ENCODE results near the gene TMEM167A.
"Not testable (repeated sequence)": the region's sequence is repeated elsewhere in the genome, so short reads cannot be mapped to it uniquely, and the experiment has no call there.

Gene TMEM167A

GRCh38 chr5:83072966-83073365 is 4.2 kb downstream of the TMEM167A start:
- no peak for DNase-seq (ENCODE audit: low read depth)
- no peak for TF ChIP-seq MYC (IDR thresholded peaks at IDR 0.05; ENCODE audit: low read depth, low read length)
- no peak for TF ChIP-seq POLR2A (IDR thresholded peaks at IDR 0.05; ENCODE audit: extremely low read depth, insufficient read length)
- no peak for TF ChIP-seq CTCF (IDR thresholded peaks at IDR 0.05; ENCODE audit: low read depth, low read length)
- no peak for TF ChIP-seq MAX (IDR thresholded peaks at IDR 0.05; ENCODE audit: low read depth, low read length)
- H3K4me3 ChIP-seq (ENCODE audit: low read depth, low read length): no peak overlapping the region

GRCh38 chr5:83071286-83072051 is 5.7 kb downstream of the TMEM167A start:
- TF ChIP-seq POLR2A (IDR thresholded peaks at IDR 0.05; ENCODE audit: extremely low read depth, insufficient read length): no peak
- TF ChIP-seq MYC (IDR thresholded peaks at IDR 0.05; ENCODE audit: low read depth, low read length): no peak
- TF ChIP-seq CTCF (IDR thresholded peaks at IDR 0.05; ENCODE audit: low read depth, low read length): no peak
- no peak for TF ChIP-seq MAX (IDR thresholded peaks at IDR 0.05; ENCODE audit: low read depth, low read length)
- DNase-seq (ENCODE audit: low read depth): no peak
- no peak overlapping the region for H3K4me3 ChIP-seq (ENCODE audit: low read depth, low read length)

GRCh38 chr5:83069096-83069799 is 7.9 kb downstream of the TMEM167A start:
- DNase-seq (ENCODE audit: low read depth): no peak
- TF ChIP-seq MAX (IDR thresholded peaks at IDR 0.05; ENCODE audit: low read depth, low read length) (no peak), MYC (IDR thresholded peaks at IDR 0.05; ENCODE audit: low read depth, low read length) (no peak), POLR2A (IDR thresholded peaks at IDR 0.05; ENCODE audit: extremely low read depth, insufficient read length) (no peak), CTCF (IDR thresholded peaks at IDR 0.05; ENCODE audit: low read depth, low read length) (no peak)
- H3K4me3 ChIP-seq (ENCODE audit: low read depth, low read length): no peak overlapping the region

- DNase-seq (ENCODE audit: low read depth); H3K4me3 ChIP-seq (ENCODE audit: low read depth, low read length): not testable (repeated sequence)
These were observed 9.8 kb downstream of the TMEM167A start for GRCh38 chr5:83067377-83067776.

GRCh38 chr5:83066548-83067110 is 10.6 kb downstream of the TMEM167A start:
- TF ChIP-seq POLR2A (IDR thresholded peaks at IDR 0.05; ENCODE audit: extremely low read depth, insufficient read length): no peak
- TF ChIP-seq MYC (IDR thresholded peaks at IDR 0.05; ENCODE audit: low read depth, low read length): no peak
- no peak for TF ChIP-seq MAX (IDR thresholded peaks at IDR 0.05; ENCODE audit: low read depth, low read length)
- TF ChIP-seq CTCF (IDR thresholded peaks at IDR 0.05; ENCODE audit: low read depth, low read length): no peak
- H3K4me3 ChIP-seq (ENCODE audit: low read depth, low read length): no peak overlapping the region
- peak; percentile 6 for DNase-seq (ENCODE audit: low read depth)

GRCh38 chr5:83059341-83059740 is 17.9 kb downstream of the TMEM167A start:
- TF ChIP-seq MAX (IDR thresholded peaks at IDR 0.05; ENCODE audit: low read depth, low read length) (no peak), CTCF (IDR thresholded peaks at IDR 0.05; ENCODE audit: low read depth, low read length) (no peak), MYC (IDR thresholded peaks at IDR 0.05; ENCODE audit: low read depth, low read length) (no peak)
- no peak for DNase-seq (ENCODE audit: low read depth)

More at GRCh38 chr5:83059341-83059740, 17.9 kb downstream of the TMEM167A start:
- H3K4me3 ChIP-seq (ENCODE audit: low read depth, low read length): no peak overlapping the region
